PC-9 (cell line): ENCODE data around the gene FGF4. TPM values are rescaled to one million over a fixed set of nuclear protein-coding genes. Genes with fewer than 3 reads are reported as not detected.

Experiments used
- BruUV-seq: library from RNA; stranded (reverse); fragments of 400-500 nt; replicated peaks from 2 replicates; lab custom pipeline; 2021; lab: Mats Ljungman, UMichigan
- CTCF ChIA-PET: fragments of 300-600 bp; sonication (Branson Sonifier 250); formaldehyde crosslinking; loops from one replicate; lab custom pipeline; 2022; ENCODE audit warnings: antibody characterized with exemption; lab: Charles Lee
- POLR2A ChIA-PET: fragments of 300-600 bp; sonication (Branson Sonifier 250); formaldehyde crosslinking; loops from one replicate; lab custom pipeline; 2022; ENCODE audit warnings: antibody characterized with exemption; ENCODE audit not compliant: unreplicated experiment; lab: Charles Lee
- DNase-seq, 2 experiments: peaks; one replicate each; pipeline versions ENCODE4 v3.0.0 to v3.0.0-alpha.2; 2015 to 2022; ENCODE audit warnings: mixed read lengths in 1 of 2
- H2AFZ ChIP-seq: fragments of 200-600 bp; sonication (generic); 2 replicates; pipeline ENCODE4 v1.8.1; 2017; ENCODE audit warnings: antibody characterized with exemption
- H3F3A ChIP-seq: fragments of 200-600 bp; sonication (generic); 2 replicates; pipeline ENCODE4 v1.8.1; 2017; ENCODE audit warnings: antibody characterized with exemption, mild to moderate bottlenecking, low read depth; ENCODE audit not compliant: insufficient read depth
- H3K27ac ChIP-seq: fragments of 200-600 bp; sonication (generic); 2 replicates; pipeline ENCODE4 v1.6.1; 2016; ENCODE audit warnings: mixed run types
- H3K27me3 ChIP-seq: fragments of 200-600 bp; sonication (generic); 2 replicates; pipeline ENCODE4 v1.6.1; 2016; ENCODE audit warnings: low read depth, mixed run types; ENCODE audit not compliant: insufficient read depth
- H3K36me3 ChIP-seq: fragments of 200-600 bp; sonication (generic); 2 replicates; pipeline ENCODE4 v1.6.1; 2016; ENCODE audit warnings: low read depth, mixed run types
- H3K4me1 ChIP-seq: fragments of 200-600 bp; sonication (generic); replicated peaks from 2 replicates; pipeline ENCODE4 v1.6.1; 2016; ENCODE audit warnings: mixed run types; ENCODE audit not compliant: insufficient read depth
- H3K4me2 ChIP-seq: fragments of 200-600 bp; sonication (generic); 2 replicates; pipeline ENCODE4 v1.6.1; 2017; ENCODE audit warnings: mixed run types
- H3K4me3 ChIP-seq: fragments of 200-600 bp; sonication (generic); 2 replicates; pipeline ENCODE4 v1.6.1; 2016; ENCODE audit warnings: mixed run types
- H3K79me2 ChIP-seq: fragments of 200-600 bp; sonication (generic); 2 replicates; pipeline ENCODE4 v1.6.1; 2017; ENCODE audit warnings: low read depth, mixed run types
- H3K9me2 ChIP-seq: fragments of 200-600 bp; sonication (generic); 2 replicates; pipeline ENCODE4 v1.8.1; 2017; ENCODE audit warnings: mild to moderate bottlenecking; ENCODE audit not compliant: insufficient read depth
- H3K9me3 ChIP-seq: fragments of 200-600 bp; sonication (generic); 2 replicates; pipeline ENCODE4 v1.8.1; 2016; ENCODE audit warnings: low read depth; ENCODE audit not compliant: insufficient read depth
- H4K20me1 ChIP-seq: fragments of 200-600 bp; sonication (generic); 2 replicates; pipeline ENCODE4 v1.8.1; 2017; ENCODE audit not compliant: insufficient read depth
- EZH2 ChIP-seq: fragments of 200-600 bp; sonication (generic); IDR thresholded peaks from 2 replicates; pipeline ENCODE4 v1.8.0; 2017; ENCODE audit warnings: antibody characterized with exemption, low read depth
- intact Hi-C: fragments of 100-400 bp; cut with micrococcal nuclease; formaldehyde crosslinking; loops from one replicate; pipeline ENCODE4 v1.10.0; 2022; ENCODE audit not compliant: unreplicated experiment
- total RNA-seq: library from RNA; stranded (reverse); gene quantifications from 2 replicates; pipeline ENCODE4 v1.2.3, GENCODE V29; 2021
- TF ChIP-seq, protein P1 (sequence below): fragments of 200-600 bp; sonication (generic); conservative IDR thresholded peaks from 2 replicates; pipeline ENCODE4 v1.6.1; 2017; ENCODE audit warnings: mixed run types, antibody characterized with exemption, mild to moderate bottlenecking, moderate library complexity

The FGF4 gene
- total RNA-seq, 1 experiment from 2014 or later: not detected

DNA sequence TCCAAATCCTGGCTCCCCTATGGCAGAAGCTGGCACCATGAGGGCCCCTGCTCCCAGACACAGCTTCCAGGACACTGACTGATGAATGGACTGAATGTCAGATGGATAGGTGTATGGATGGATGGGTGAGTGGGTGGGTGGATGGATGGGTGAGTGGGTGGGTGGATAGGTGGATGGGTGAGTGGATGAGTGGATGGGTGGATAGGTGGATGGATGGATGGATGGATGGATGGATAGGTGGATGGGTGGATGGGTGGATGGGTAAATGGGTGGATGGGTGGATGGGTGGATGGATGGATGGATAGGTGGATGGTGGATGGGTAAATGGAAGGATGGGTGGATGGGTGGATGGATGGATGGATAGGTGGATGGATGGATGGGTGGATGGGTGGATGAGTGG, 39.8 kb upstream of the FGF4 start:
- no peak for DNase-seq
- H3K4me2 ChIP-seq: no peak overlapping the region
- intact Hi-C loops: no loop called here
- peaks cover 45% of the 10 kb centered on the region for H3K27me3 ChIP-seq
- peaks cover 7% of the 10 kb centered on the region; the same call in 1 of the 2 replicates for H3F3A ChIP-seq
- ChIA-PET CTCF (interaction anchor here (0.8 kb wide), 1 partner anchor 14 kb away, joined by 5 read pairs; no protein-coding TSS in a partner anchor), POLR2A (no interaction called here)
- no peak overlapping the region for H3K27ac ChIP-seq
- no peak overlapping the region for H3K4me3 ChIP-seq
- H3K4me1 ChIP-seq: peaks cover 18% of the 10 kb centered on the region; the same call in 1 of the 2 replicates
- no peaks in the 10 kb centered on the region for H3K9me3 ChIP-seq
- TF ChIP-seq EZH2: no peak
- TF ChIP-seq, protein P1, sequence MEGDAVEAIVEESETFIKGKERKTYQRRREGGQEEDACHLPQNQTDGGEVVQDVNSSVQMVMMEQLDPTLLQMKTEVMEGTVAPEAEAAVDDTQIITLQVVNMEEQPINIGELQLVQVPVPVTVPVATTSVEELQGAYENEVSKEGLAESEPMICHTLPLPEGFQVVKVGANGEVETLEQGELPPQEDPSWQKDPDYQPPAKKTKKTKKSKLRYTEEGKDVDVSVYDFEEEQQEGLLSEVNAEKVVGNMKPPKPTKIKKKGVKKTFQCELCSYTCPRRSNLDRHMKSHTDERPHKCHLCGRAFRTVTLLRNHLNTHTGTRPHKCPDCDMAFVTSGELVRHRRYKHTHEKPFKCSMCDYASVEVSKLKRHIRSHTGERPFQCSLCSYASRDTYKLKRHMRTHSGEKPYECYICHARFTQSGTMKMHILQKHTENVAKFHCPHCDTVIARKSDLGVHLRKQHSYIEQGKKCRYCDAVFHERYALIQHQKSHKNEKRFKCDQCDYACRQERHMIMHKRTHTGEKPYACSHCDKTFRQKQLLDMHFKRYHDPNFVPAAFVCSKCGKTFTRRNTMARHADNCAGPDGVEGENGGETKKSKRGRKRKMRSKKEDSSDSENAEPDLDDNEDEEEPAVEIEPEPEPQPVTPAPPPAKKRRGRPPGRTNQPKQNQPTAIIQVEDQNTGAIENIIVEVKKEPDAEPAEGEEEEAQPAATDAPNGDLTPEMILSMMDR: no peak
- no peaks in the 10 kb centered on the region for H3K9me2 ChIP-seq
- no peaks in the 10 kb centered on the region for H3K36me3 ChIP-seq
- BruUV-seq: no TSS peak
- H2AFZ ChIP-seq: no peak overlapping the region
- no peaks in the 10 kb centered on the region for H3K79me2 ChIP-seq
- H4K20me1 ChIP-seq: no peaks in the 10 kb centered on the region

GRCh38 chr11:69814411-69814810, 39.3 kb upstream of the FGF4 start:
- H3K4me1 ChIP-seq: peaks cover 18% of the 10 kb centered on the region; the same call in 1 of the 2 replicates
- peaks cover 7% of the 10 kb centered on the region; the same call in 1 of the 2 replicates for H3F3A ChIP-seq
- H4K20me1 ChIP-seq: no peaks in the 10 kb centered on the region
- DNase-seq: no peak
- H3K27me3 ChIP-seq: peaks cover 45% of the 10 kb centered on the region
- no peaks in the 10 kb centered on the region for H3K79me2 ChIP-seq
- intact Hi-C loops: no loop called here
- H3K27ac ChIP-seq: no peak overlapping the region
- H3K9me2 ChIP-seq: no peaks in the 10 kb centered on the region
- no peaks in the 10 kb centered on the region for H3K36me3 ChIP-seq
- POLR2A ChIA-PET: no interaction called here
- no peak overlapping the region for H3K4me2 ChIP-seq
- no TSS peak for BruUV-seq
- no peak overlapping the region for H3K4me3 ChIP-seq
- H3K9me3 ChIP-seq: no peaks in the 10 kb centered on the region
- no peak overlapping the region for H2AFZ ChIP-seq
- CTCF ChIA-PET: interaction anchor here (0.8 kb wide), 1 partner anchor 13 kb away, joined by 5 read pairs; no protein-coding TSS in a partner anchor
- TF ChIP-seq, protein P1: no peak
- no peak for TF ChIP-seq EZH2

DNA sequence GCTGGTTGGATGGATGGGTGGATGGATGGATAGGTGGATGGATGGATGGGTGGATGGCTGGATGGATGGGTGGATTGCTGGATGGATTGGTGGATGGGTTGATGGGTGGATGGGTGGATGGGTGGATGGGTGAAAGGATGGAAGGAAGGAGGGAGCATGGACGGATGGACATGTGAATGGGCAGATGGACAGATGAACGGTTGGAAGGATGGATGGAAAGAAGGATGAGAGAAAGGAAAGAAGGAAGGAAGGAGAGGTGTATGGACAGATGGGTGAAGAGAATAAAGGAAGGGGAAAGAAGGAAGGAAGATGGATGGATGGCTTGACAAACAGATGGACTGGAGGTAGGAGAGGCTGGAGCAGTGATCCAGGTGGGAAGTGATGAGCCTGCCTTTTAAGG, 38.7 kb upstream of the FGF4 start:
- intact Hi-C loops: no loop called here
- no TSS peak for BruUV-seq
- H3K9me2 ChIP-seq: no peaks in the 10 kb centered on the region
- H3K27me3 ChIP-seq: peaks cover 45% of the 10 kb centered on the region
- H3K36me3 ChIP-seq: no peaks in the 10 kb centered on the region
- H3K4me2 ChIP-seq: no peak overlapping the region
- ChIA-PET CTCF (interaction anchor here (0.8 kb wide), 1 partner anchor 13 kb away, joined by 5 read pairs; no protein-coding TSS in a partner anchor), POLR2A (no interaction called here)
- no peaks in the 10 kb centered on the region for H3K79me2 ChIP-seq
- TF ChIP-seq, protein P1: no peak
- TF ChIP-seq EZH2: no peak
- DNase-seq: no peak
- peaks cover 7% of the 10 kb centered on the region; the same call in 1 of the 2 replicates for H3F3A ChIP-seq
- H2AFZ ChIP-seq: no peak overlapping the region
- H3K4me1 ChIP-seq: peaks cover 18% of the 10 kb centered on the region; the same call in 1 of the 2 replicates
- H3K27ac ChIP-seq: no peak overlapping the region
- no peaks in the 10 kb centered on the region for H4K20me1 ChIP-seq
- no peaks in the 10 kb centered on the region for H3K9me3 ChIP-seq
- no peak overlapping the region for H3K4me3 ChIP-seq
